ENCODE results near the gene ST7L. TPM values are rescaled to one million over a fixed set of nuclear protein-coding genes. Genes with fewer than 3 reads are reported as not detected.

Gene ST7L
- polyA plus RNA-seq, 2 of the 4 experiments (the other 2 are of a cell fraction), result 10.5 to 10.8 TPM

DNA sequence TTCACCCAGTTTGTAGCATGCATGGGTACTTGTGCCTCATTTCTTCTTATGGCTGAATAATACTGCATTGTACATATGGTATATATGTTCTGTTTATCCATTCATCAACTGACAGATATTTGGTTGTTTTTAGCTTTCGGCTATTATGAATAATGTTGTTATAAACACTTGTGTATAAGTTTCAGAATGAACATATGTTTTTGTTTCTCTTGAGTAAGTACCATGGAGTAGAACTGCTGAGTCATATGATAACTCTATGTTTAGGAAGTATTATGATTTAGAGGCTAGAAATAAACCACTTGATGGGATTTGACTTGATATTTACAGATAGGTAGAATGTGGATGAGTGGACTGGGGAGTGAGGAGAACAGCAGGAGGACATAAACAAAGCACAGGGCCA, 61.6 kb downstream of the ST7L start:
- CTCF ChIA-PET, result no interaction called here
- Histone ChIP-seq H3K4me1 (peaks cover 9% of the 10 kb centered on the region), H3K9me3 (no peaks in the 10 kb centered on the region), H3K4me3 (no peak overlapping the region), H3K27ac (peak overlapping the region; percentile 26 to 64; a peak in 1 of 6 replicates), H3K4me2 (no peak overlapping the region)
- POLR2A ChIA-PET, result no interaction called here
- TF ChIP-seq JUNB (IDR thresholded peaks at IDR 0.05) (no peak), CHD4 (IDR thresholded peaks at IDR 0.05; ENCODE audit: borderline replicate concordance) (no peak), HEYL (CRISPR knock-in tag; IDR thresholded peaks at IDR 0.05) (no peak), TFCP2L1 (CRISPR knock-in tag; IDR thresholded peaks at IDR 0.05) (no peak), HOXB13 (CRISPR knock-in tag; IDR thresholded peaks at IDR 0.05; ENCODE audit: low read depth) (no peak), NFE2L2 (conservative IDR thresholded peaks at IDR 0.05; ENCODE audit: low read length) (peak; percentile 46; the same call in 1 of the 2 replicates), MAFK (IDR thresholded peaks at IDR 0.05; ENCODE audit: partially characterized antibody) (peak; percentile 88)
- WGBS (ENCODE audit: missing lambda C conversion rate), result 91% methylated on average over 1 of the region's 1 CpG
- DNase-seq (ENCODE audit: low read depth in 1 of 2, low spot score in 1 of 2) (peak in 1 of 2 experiments; percentile 5), ATAC-seq (no peak), FAIRE-seq (no peak)

DNA sequence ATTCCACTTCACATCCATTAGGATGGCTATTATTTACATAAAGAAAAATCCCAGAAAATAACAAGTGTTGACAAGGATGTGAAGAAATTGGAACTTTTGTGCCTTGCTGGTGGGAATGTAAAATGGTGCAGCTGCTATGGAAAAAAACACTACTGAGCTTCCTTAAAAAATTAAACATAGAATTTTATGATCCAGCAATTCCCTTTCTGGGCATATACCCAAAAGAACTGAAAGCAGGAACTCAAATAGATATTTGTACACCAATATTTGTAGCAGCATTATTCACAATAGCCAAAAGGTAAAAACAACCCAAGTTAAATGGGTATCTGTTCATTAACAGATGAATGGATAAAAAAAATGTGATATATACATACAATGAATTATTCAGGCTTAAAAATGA, 64.5 kb downstream of the ST7L start:
- POLR2A ChIA-PET, result no interaction called here
- CTCF ChIA-PET, result no interaction called here

DNA sequence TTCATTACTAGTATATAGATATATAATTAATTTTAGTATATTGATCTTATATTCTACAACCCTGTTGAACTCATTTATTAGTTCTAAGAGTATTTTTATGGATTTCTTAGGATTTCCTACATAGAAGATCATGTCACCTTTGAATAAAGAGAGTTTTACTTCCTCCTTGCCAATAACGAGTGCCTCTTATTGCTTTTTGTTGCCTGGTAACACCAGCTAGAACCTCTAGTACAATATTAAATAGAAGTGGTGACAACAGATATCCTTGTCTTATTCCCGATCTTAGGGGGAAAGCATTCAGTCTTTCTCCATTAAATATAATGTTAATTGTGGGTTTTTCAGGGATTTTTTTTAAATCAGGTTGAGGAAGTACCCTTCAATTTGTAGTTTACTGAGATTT, 69.4 kb downstream of the ST7L start:
- H3K27ac ChIP-seq, result no peak overlapping the region
- FAIRE-seq (no peak), ATAC-seq (no peak), DNase-seq (ENCODE audit: low read depth in 1 of 2, low spot score in 1 of 2) (no peak)
- no peak for TF ChIP-seq MAFK (IDR thresholded peaks at IDR 0.05; ENCODE audit: partially characterized antibody)
- no peak for TF ChIP-seq RNF2 (IDR thresholded peaks at IDR 0.05; ENCODE audit: borderline replicate concordance, low read depth)
- TF ChIP-seq, protein P1, sequence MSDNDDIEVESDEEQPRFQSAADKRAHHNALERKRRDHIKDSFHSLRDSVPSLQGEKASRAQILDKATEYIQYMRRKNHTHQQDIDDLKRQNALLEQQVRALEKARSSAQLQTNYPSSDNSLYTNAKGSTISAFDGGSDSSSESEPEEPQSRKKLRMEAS (IDR thresholded peaks at IDR 0.05), result no peak
- TF ChIP-seq ZNF302 (CRISPR knock-in tag; IDR thresholded peaks at IDR 0.05), result no peak
- TF ChIP-seq EP300 (IDR thresholded peaks at IDR 0.05), result no peak
- TF ChIP-seq ZFP36 (IDR thresholded peaks at IDR 0.05; ENCODE audit: borderline replicate concordance, partially characterized antibody), result no peak
- TF ChIP-seq, protein P2, sequence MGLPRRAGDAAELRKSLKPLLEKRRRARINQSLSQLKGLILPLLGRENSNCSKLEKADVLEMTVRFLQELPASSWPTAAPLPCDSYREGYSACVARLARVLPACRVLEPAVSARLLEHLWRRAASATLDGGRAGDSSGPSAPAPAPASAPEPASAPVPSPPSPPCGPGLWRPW (IDR thresholded peaks at IDR 0.05), result no peak
- TF ChIP-seq CHD4 (IDR thresholded peaks at IDR 0.05; ENCODE audit: borderline replicate concordance), result no peak
- no peak for TF ChIP-seq JUNB (IDR thresholded peaks at IDR 0.05)
- TF ChIP-seq RAD21 (conservative IDR thresholded peaks at IDR 0.05 in 1 of 2, IDR thresholded peaks at IDR 0.05 in 1 of 2), result no peak
- TF ChIP-seq MYC (IDR thresholded peaks at IDR 0.05; ENCODE audit: borderline replicate concordance, low read length), result no peak
- TF ChIP-seq, protein P3, sequence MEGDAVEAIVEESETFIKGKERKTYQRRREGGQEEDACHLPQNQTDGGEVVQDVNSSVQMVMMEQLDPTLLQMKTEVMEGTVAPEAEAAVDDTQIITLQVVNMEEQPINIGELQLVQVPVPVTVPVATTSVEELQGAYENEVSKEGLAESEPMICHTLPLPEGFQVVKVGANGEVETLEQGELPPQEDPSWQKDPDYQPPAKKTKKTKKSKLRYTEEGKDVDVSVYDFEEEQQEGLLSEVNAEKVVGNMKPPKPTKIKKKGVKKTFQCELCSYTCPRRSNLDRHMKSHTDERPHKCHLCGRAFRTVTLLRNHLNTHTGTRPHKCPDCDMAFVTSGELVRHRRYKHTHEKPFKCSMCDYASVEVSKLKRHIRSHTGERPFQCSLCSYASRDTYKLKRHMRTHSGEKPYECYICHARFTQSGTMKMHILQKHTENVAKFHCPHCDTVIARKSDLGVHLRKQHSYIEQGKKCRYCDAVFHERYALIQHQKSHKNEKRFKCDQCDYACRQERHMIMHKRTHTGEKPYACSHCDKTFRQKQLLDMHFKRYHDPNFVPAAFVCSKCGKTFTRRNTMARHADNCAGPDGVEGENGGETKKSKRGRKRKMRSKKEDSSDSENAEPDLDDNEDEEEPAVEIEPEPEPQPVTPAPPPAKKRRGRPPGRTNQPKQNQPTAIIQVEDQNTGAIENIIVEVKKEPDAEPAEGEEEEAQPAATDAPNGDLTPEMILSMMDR (IDR thresholded peaks at IDR 0.05), result no peak
- TF ChIP-seq EHF (CRISPR knock-in tag; IDR thresholded peaks at IDR 0.05), result no peak
- TF ChIP-seq RCOR1 (IDR thresholded peaks at IDR 0.05; ENCODE audit: low read depth, low read length), result no peak
- no peak for TF ChIP-seq HDAC2 (IDR thresholded peaks at IDR 0.05)
- no peak for TF ChIP-seq FOXS1 (CRISPR knock-in tag; IDR thresholded peaks at IDR 0.05)
- H3K4me3 ChIP-seq, result no peak overlapping the region
- H3K9me3 ChIP-seq, result no peaks in the 10 kb centered on the region
- POLR2A ChIA-PET, result no interaction called here
- H3K4me1 ChIP-seq, result peaks cover 13% of the 10 kb centered on the region
- WGBS (ENCODE audit: missing lambda C conversion rate), result 83% methylated on average over 2 of the region's 2 CpGs
- H3K4me2 ChIP-seq, result no peak overlapping the region
- CTCF ChIA-PET, result interaction anchor here (0.9 kb wide), 1 partner anchor 26 kb away, joined by 3 read pairs; no protein-coding TSS in a partner anchor

More for the DNA sequence above, 64.5 kb downstream of the ST7L start:
- peaks cover 9% of the 10 kb centered on the region for H3K4me1 ChIP-seq
- no peak overlapping the region for H3K4me3 ChIP-seq
- H3K27ac ChIP-seq, result no peak overlapping the region
- no peak for FAIRE-seq
- TF ChIP-seq, protein P4, sequence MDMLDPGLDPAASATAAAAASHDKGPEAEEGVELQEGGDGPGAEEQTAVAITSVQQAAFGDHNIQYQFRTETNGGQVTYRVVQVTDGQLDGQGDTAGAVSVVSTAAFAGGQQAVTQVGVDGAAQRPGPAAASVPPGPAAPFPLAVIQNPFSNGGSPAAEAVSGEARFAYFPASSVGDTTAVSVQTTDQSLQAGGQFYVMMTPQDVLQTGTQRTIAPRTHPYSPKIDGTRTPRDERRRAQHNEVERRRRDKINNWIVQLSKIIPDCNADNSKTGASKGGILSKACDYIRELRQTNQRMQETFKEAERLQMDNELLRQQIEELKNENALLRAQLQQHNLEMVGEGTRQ (IDR thresholded peaks at IDR 0.05), result no peak
- TF ChIP-seq NPAS2 (CRISPR knock-in tag; IDR thresholded peaks at IDR 0.05; ENCODE audit: borderline replicate concordance) (no peak), ZFP36 (IDR thresholded peaks at IDR 0.05; ENCODE audit: borderline replicate concordance, partially characterized antibody) (no peak), ZSCAN20 (CRISPR knock-in tag; IDR thresholded peaks at IDR 0.05) (no peak), MAZ (IDR thresholded peaks at IDR 0.05; ENCODE audit: borderline replicate concordance, low read depth, low read length) (no peak)
- ATAC-seq, result no peak
- DNase-seq (ENCODE audit: low read depth in 1 of 2, low spot score in 1 of 2), result no peak
- no peak overlapping the region for H3K4me2 ChIP-seq
- no peaks in the 10 kb centered on the region for H3K9me3 ChIP-seq
